Neural progenitor cell (in vitro differentiated cells): ENCODE measurements around the gene GARIN1A.
"Not testable (repeated sequence)": the region's sequence is repeated elsewhere in the genome, so short reads cannot be mapped to it uniquely, and the experiment has no call there.

Source experiments
- CTCF ChIP-seq: fragments of 200-600 bp; sonication (generic); IDR thresholded peaks from 2 replicates; pipeline ENCODE4 v1.5.1; 2017; ENCODE audit warnings: antibody characterized with exemption, mild to moderate bottlenecking
- EZH2 ChIP-seq: fragments of 200-600 bp; sonication (generic); IDR thresholded peaks from 2 replicates; pipeline ENCODE4 v1.6.1; 2017; ENCODE audit warnings: antibody characterized with exemption, mild to moderate bottlenecking, moderate library complexity
- EZH2phosphoT487 ChIP-seq: fragments of 200-600 bp; sonication (generic); IDR thresholded peaks from 2 replicates; pipeline ENCODE4 v1.6.1; 2017; ENCODE audit warnings: antibody characterized with exemption

- not testable (repeated sequence) for TF ChIP-seq CTCF, EZH2, EZH2phosphoT487
Measured at GRCh38 chr7:128651096-128651495, 21.0 kb upstream of the GARIN1A start.
